RCC 7860 (cell line): ENCODE data around the gene NOL4L.
"Not testable (repeated sequence)": the region's sequence is repeated elsewhere in the genome, so short reads cannot be mapped to it uniquely, and the experiment has no call there.

Experiments used
- DNase-seq: peaks from one replicate; pipeline ENCODE4 v3.0.0-alpha.2; 2015; ENCODE audit warnings: low spot score
- FAIRE-seq: peaks from 2 replicates; lab custom pipeline; 2012; peaks lifted over from hg19 to GRCh38; lab: Jason Lieb, UNC

NOL4L gene

GRCh38 chr20:32437391-32438074, 147.6 kb downstream of the NOL4L start:
- no peak for DNase-seq
- FAIRE-seq, result no peak

DNA sequence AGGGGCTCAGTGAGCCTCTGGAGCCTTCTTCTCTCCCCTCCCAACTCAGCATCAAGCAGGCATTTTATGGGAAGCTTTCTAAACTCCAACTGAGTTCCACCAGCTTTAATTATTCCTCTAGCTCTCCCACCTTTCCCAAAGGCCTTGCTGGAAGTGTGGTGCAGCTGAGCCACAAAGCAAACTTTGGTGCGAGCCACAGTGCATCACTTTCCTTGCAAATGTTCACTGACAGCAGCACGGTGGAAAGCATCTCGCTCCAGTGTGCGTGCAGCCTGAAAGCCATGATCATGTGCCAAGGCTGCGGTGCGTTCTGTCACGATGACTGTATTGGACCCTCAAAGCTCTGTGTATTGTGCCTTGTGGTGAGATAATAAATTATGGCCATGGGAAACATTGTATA, 148.2 kb downstream of the NOL4L start:
- FAIRE-seq, result no peak

DNA sequence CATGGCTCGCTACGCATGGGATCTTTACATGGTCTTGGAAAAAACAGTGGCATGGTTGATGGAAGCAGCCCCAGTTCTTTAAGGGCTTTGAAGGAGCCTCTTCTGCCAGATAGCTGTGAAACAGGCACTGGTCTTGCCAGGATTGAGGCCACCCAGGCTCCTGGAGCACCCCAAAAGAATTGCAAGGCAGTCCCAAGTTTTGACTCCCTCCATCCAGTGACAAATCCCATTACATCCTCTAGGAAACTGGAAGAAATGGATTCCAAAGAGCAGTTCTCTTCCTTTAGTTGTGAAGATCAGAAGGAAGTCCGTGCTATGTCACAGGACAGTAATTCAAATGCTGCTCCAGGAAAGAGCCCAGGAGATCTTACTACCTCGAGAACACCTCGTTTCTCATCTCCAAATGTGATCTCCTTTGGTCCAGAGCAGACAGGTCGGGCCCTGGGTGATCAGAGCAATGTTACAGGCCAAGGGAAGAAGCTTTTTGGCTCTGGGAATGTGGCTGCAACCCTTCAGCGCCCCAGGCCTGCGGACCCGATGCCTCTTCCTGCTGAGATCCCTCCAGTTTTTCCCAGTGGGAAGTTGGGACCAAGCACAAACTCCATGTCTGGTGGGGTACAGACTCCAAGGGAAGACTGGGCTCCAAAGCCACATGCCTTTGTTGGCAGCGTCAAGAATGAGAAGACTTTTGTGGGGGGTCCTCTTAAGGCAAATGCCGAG, 148.8 kb downstream of the NOL4L start:
- no peak for DNase-seq
- no peak for FAIRE-seq

More for the DNA sequence above, 148.2 kb downstream of the NOL4L start:
- DNase-seq, result no peak

GRCh38 chr20:32435449-32436107, 149.6 kb downstream of the NOL4L start:
- FAIRE-seq (no peak), DNase-seq (no peak)

DNA sequence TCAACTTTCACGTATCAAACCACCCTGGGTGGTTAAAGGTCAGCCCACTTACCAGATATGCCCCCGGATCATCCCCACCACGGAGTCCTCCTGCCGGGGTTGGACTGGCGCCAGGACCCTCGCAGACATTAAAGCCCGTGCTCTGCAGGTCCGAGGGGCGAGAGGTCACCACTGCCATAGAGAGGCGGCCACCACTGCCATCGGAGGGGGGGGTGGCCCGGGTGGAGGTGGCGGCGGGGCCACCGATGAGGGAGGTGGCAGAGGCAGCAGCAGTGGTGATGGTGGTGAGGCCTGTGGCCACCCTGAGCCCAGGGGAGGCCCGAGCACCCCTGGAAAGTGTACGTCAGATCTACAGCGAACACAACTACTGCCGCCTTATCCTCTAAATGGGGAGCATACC, 150.7 kb downstream of the NOL4L start:
- FAIRE-seq (no peak), DNase-seq (no peak)

DNA sequence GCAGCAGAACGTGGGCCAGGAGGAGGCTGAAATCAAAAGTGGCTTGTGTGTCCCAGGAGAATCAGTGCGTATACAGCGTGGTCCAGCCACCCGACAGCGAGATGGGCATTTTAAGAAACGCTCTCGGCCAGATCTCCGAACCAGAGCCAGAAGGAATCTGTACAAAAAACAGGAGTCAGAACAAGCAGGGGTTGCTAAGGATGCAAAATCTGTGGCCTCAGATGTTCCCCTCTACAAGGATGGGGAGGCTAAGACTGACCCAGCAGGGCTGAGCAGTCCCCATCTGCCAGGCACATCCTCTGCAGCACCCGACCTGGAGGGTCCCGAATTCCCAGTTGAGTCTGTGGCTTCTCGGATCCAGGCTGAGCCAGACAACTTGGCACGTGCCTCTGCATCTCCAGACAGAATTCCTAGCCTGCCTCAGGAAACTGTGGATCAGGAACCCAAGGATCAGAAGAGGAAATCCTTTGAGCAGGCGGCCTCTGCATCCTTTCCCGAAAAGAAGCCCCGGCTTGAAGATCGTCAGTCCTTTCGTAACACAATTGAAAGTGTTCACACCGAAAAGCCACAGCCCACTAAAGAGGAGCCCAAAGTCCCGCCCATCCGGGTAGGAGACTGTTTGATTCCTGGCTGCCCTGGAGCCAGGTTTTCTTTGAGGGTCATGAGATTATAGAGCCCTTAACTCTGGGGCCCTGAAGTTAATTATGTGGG, 151.7 kb downstream of the NOL4L start:
- DNase-seq (no peak), FAIRE-seq (no peak)

DNA sequence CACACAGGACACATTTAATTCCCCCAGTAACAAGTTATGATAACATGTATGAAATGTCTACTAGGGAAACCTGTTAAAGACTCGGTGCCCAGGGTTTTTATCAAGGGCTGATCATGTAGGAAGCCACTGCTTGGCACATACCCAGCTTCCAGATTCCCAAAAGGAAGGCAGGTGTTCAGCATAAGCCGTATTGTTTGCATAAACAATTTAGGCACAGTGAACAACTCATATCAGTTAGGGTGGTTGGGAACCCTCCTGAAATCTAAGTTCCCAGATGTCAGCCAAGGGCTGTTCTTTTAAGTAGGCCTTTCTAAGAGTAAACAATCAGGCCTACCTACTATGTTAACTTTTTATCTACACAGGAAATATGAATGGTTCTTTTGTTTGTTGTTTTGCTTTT, 152.9 kb downstream of the NOL4L start:
- no peak for DNase-seq

GRCh38 chr20:32431457-32431856, 153.7 kb downstream of the NOL4L start:
- no peak for DNase-seq
- no peak for FAIRE-seq

More for the DNA sequence above, 152.9 kb downstream of the NOL4L start:
- no peak for FAIRE-seq

GRCh38 chr20:32429745-32430360, 155.3 kb downstream of the NOL4L start:
- DNase-seq (no peak), FAIRE-seq (no peak)

DNA sequence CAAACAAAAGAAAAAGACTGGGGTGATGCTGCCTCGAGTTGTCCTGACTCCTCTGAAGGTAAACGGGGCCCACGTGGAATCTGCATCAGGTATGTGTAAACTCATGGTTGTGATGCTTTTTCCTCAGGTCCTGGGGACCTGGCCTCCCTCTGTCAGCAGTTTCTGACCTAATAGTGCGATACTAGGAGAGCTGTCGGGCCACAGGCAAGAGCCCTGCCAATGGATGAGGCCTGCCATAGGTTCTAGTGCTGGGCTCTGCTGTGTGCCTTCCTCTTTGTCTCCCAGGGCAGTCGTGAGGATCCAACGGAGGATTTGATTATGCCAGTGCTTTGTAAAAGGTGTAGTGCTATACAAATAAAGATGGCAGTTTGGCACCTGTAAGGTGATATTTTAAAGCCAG, 155.8 kb downstream of the NOL4L start:
- no peak for FAIRE-seq
- no peak for DNase-seq

GRCh38 chr20:32427996-32428395, 157.1 kb downstream of the NOL4L start:
- DNase-seq (no peak), FAIRE-seq (no peak)

- FAIRE-seq (no peak), DNase-seq (no peak)
These were observed 163.8 kb downstream of the NOL4L start for GRCh38 chr20:32421290-32421689.

GRCh38 chr20:32418376-32418775, 166.8 kb downstream of the NOL4L start:
- DNase-seq (no peak), FAIRE-seq (no peak)

- DNase-seq, result no peak
- no peak for FAIRE-seq
These were observed 168.9 kb downstream of the NOL4L start for GRCh38 chr20:32416206-32416605.

DNA sequence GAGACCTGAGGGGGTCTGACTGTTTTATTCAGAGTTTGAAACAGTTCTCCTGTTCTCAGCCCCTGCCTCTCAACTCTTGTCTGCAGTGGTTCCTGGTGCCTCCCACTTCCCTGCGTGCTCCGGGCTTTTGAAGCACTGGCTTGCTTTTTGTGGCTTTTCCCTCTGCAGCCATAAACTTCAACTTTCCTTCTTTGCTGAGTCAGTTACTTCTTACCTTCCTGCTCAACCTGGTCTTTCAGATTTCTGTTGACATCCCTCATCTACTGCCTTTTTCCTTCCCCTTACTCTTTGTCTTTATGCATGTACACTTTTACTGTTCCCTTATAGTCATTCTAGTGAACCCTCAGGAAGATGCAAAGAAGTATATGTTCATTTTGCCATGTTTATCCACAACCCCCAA, 169.6 kb downstream of the NOL4L start:
- DNase-seq (no peak), FAIRE-seq (no peak)

DNA sequence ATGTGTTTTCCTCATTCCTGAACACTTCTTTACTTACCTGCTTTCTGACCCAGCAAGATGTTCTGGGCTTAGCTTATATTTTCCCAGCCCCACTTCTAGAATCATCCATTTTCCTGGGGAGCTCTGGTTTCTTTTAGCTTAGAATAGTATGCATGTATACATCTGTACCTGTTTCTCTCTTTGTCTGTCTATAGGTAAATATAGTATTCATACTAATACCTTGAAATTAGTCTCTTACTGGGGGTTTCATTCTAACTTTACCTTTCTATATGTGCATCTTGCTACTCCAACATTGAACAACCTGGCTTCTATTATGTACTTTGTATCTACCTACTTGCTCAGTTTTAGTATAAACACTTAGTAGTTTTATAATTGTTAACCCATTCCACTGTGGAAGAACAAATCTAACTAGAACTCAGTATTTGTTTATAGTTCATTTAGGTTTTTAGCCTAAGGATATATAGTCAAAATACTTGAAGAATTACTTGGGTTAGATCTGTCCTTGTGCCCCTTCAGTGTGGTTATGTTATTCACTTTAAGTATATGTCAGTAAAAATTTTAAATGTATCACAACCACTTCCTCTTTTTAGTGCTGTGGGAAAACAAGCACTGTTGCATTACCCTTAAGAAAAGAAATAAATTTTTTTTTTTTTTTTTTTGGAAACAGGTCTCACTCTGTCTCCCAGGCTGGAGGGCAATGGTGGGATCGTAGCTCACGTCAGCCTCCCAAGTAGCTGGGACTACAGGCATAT, 173.0 kb downstream of the NOL4L start:
- FAIRE-seq (no peak), DNase-seq (no peak)

DNA sequence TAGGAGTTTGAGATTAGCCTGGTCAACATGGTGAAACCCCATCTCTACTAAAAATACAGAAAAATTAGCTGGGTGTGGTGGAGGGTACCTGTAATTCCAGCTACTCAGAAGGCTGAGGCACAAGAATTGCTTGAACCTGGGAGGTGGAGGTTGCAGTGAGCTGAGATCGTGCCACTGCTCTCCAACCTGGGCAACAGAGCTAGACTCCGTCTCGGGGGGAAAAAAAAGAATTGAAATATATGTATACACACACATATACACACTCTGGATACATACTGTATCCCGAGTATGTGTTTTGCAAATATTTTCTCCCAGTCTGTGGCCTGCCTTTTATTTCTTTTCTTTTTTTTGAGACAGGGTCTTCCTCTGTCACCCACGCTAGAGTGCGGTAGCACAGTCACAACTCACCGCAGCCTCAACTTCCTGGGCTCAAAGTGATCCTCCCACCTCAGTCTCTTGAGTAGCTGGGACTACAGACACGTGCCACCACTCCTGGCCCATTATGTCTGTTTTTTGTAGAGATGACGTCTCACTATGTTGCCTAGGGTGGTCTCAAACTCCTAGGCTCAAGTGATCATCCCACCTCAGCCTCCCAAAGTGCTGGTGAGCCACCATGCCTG, 177.9 kb downstream of the NOL4L start:
- not testable (repeated sequence) for FAIRE-seq, DNase-seq

GRCh38 chr20:32406701-32407100, 178.4 kb downstream of the NOL4L start:
- DNase-seq (no peak), FAIRE-seq (no peak)

DNA sequence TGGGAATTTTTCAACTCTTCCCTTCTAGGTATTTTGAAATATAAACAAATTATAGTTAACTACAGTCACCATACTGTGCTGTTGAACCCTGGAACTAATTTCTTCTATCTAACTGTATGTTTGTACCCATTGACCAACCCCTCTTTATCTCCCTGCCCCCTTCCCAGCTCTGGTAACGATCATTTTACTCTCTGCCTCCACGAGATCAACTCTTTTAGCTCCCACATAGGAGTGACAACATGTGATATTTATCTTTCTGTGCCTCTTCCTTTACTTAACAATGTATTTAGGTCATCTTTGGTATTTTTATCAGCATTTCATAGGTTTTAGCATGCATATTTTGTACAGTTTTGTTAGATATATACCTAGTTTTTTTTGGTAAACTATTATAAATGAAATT, 181.1 kb downstream of the NOL4L start:
- DNase-seq (no peak), FAIRE-seq (no peak)

DNA sequence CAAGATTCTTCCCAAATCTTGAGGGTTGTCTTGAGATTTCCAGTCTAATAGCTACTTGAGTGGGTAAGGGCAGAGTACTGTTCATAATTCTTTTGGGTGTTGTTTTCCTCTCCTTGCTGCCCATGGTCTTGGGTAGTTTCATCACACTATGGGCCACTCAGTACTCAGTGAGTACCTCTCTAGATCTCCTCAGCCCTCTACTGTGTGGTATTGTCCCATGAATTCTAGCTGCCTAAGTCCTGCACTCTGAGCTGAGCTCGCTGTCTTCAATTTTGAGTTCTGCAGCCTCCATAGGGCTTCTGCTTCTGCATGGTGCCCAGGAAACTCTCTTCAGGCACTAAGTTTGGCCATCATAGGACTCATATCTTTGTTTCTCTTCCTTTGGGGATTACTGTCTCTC, 184.7 kb downstream of the NOL4L start:
- DNase-seq (no peak), FAIRE-seq (no peak)
